Ovary (tissue), 9 donors: ENCODE results near the gene SH3PXD2A. TPM values are rescaled to one million over a fixed set of nuclear protein-coding genes. Genes with fewer than 3 reads are reported as not detected.

ENCODE experiments used
- DNase-seq, 5 donors: peaks; one replicate each; pipeline ENCODE4 v3.0.0-alpha.2; 2019 to 2020
- H3K27ac ChIP-seq, 2 donors: fragments of 200-600 bp; one replicate each; pipeline versions ENCODE4 v1.5.1 to v1.8.0; 2019 to 2022
- H3K27me3 ChIP-seq: fragments of 200-600 bp; one replicate; pipeline ENCODE4 v1.8.0; 2022
- H3K36me3 ChIP-seq: fragments of 200-600 bp; sonication (generic); one replicate; pipeline ENCODE4 v1.5.1; 2019
- H3K4me1 ChIP-seq: one replicate; pipeline ENCODE4 v1.8.1; 2013; ENCODE audit warnings: mild to moderate bottlenecking, moderate library complexity; ENCODE audit not compliant: insufficient read depth
- H3K4me3 ChIP-seq: fragments of 200-600 bp; sonication (generic); one replicate; pipeline ENCODE4 v1.5.1; 2017
- H3K9me3 ChIP-seq, 2 donors: fragments of 200-600 bp in 1 of 2; sonication (generic) in 1 of 2; one replicate each; pipeline versions ENCODE4 v1.5.1 to v1.8.1; 2013 to 2019; ENCODE audit warnings: mild to moderate bottlenecking in 1 of 2, moderate library complexity in 1 of 2
- CTCF ChIP-seq, 3 donors: fragments of 450-650 bp in 2 of 3; fragments of 200-600 bp in 1 of 3; IDR thresholded peaks; one replicate each; pipeline versions ENCODE4 v1.5.1 to v1.8.0; 2016 to 2022; ENCODE audit warnings: antibody characterized with exemption in 3 of 3, mild to moderate bottlenecking in 1 of 3
- EP300 ChIP-seq: sonication (generic); formaldehyde crosslinking; IDR thresholded peaks from one replicate; pipeline ENCODE4 v1.6.1; 2017; ENCODE audit warnings: antibody characterized with exemption
- POLR2A ChIP-seq: fragments of 450-650 bp; IDR thresholded peaks from one replicate; pipeline ENCODE4 v1.6.1; 2017; ENCODE audit warnings: antibody characterized with exemption, mild to moderate bottlenecking, moderate library complexity
- WGBS, 3 donors: extraction: QIAGEN DNeasy Blood & Tissue Kit in 1 of 3; methylation state at CpG; one replicate each; pipeline versions ENCODE4 v1.1.5 to v1.1.7; 2013 to 2017; 5-methylcytosine and 5-hydroxymethylcytosine counted together
- intact Hi-C, 4 donors: fragments of 100-400 bp; cut with DNase I; formaldehyde crosslinking; loops; one replicate each; pipeline versions ENCODE4 v1.11.0 to v1.15.1; 2022 to 2023
- polyA plus RNA-seq, 2 donors: library from polyadenylated mRNA; stranded (reverse); fragments of 200-250 nt in 1 of 2; fragments of 350-450 nt in 1 of 2; fragmentation: Illumina TruSeq in 1 of 2; extraction: RNeasy Lipid Tissue Mini Kit (QIAGEN cat#74804) in 1 of 2; gene quantifications; one replicate each; pipeline ENCODE4 v1.2.3, GENCODE V29; 2013 to 2014
- total RNA-seq, 7 donors: library from RNA; depleted of rRNA in 2 of 7; stranded (reverse); fragments of >200 nt in 2 of 7; fragmentation: NEBNext Ultra II Directional in 3 of 7; extraction: Animal tissue kit (Norgen Biotek cat#: 25700) in 3 of 7; gene quantifications; one replicate each; pipeline versions ENCODE4 v1.1.0 to v1.2.4, GENCODE V29; 2016 to 2023
- donor health status: DM: no; HTN: no; CAD: no; lungs with moderate emphysema.
- donor health status: DM: no; HTN: no; CAD: no.
- donor health status: Bipolar disorder and iron deficiency.
- donor health status: DM: yes; HTN: yes; CAD: no.
- donor health status: DM: no; HTN: no; CAD: no.
- donor health status: DM: yes; HTN: yes; CAD: no.

Gene SH3PXD2A
- total and polyA plus RNA-seq, 9 donors = 15.3 to 82.9 (median 52.2) TPM

- intact Hi-C loops = loop anchor here in 1 of 4 donors (10.0 kb wide), 1 partner anchor 175 kb away; no protein-coding TSS in a partner anchor
Measured at GRCh38 chr10:103590060-103590459, 265.3 kb downstream of the SH3PXD2A start.

GRCh38 chr10:103589074-103589630 is 266.2 kb downstream of the SH3PXD2A start:
- DNase-seq = peak in 2 of 5 donors; percentile 19 to 35
- no peaks in the 10 kb centered on the region for H3K36me3 ChIP-seq
- H3K4me3 ChIP-seq = no peak overlapping the region
- 81 to 85% (median 85%) methylated on average over 15 of the region's 15 CpGs for WGBS, 3 donors
- no peak for TF ChIP-seq POLR2A
- TF ChIP-seq CTCF (IDR thresholded peaks at IDR 0.05) = no peak
- no peak for TF ChIP-seq EP300
- H3K9me3 ChIP-seq = no peaks in the 10 kb centered on the region
- H3K27ac ChIP-seq = no peak overlapping the region
- H3K27me3 ChIP-seq = no peaks in the 10 kb centered on the region
- intact Hi-C loops = no loop called here
- peaks cover 4% of the 10 kb centered on the region for H3K4me1 ChIP-seq

More at GRCh38 chr10:103590060-103590459, 265.3 kb downstream of the SH3PXD2A start:
- DNase-seq = peak in 2 of 5 donors; percentile 21 to 40
- Histone ChIP-seq H3K27me3 (no peaks in the 10 kb centered on the region), H3K9me3 (no peaks in the 10 kb centered on the region), H3K36me3 (no peaks in the 10 kb centered on the region), H3K4me1 (peaks cover 2% of the 10 kb centered on the region), H3K4me3 (no peak overlapping the region), H3K27ac (no peak overlapping the region)
- 85 to 90% (median 88%) methylated on average over 20 of the region's 20 CpGs for WGBS, 3 donors
- TF ChIP-seq CTCF (IDR thresholded peaks at IDR 0.05) (no peak), POLR2A (no peak), EP300 (no peak)

GRCh38 chr10:103587073-103587472 is 268.3 kb downstream of the SH3PXD2A start:
- H3K4me3 ChIP-seq = no peak overlapping the region
- H3K27me3 ChIP-seq = no peaks in the 10 kb centered on the region
- no peak overlapping the region for H3K27ac ChIP-seq
- intact Hi-C loops = no loop called here
- no peak for DNase-seq
- TF ChIP-seq POLR2A (no peak), EP300 (no peak), CTCF (IDR thresholded peaks at IDR 0.05) (no peak)
- H3K36me3 ChIP-seq = no peaks in the 10 kb centered on the region
- H3K9me3 ChIP-seq = no peaks in the 10 kb centered on the region
- peaks cover 3% of the 10 kb centered on the region for H3K4me1 ChIP-seq

GRCh38 chr10:103585011-103585405 is 270.4 kb downstream of the SH3PXD2A start:
- TF ChIP-seq EP300 = no peak
- no peak for TF ChIP-seq CTCF (IDR thresholded peaks at IDR 0.05)
- no peak for TF ChIP-seq POLR2A
- no peaks in the 10 kb centered on the region for H3K27me3 ChIP-seq
- no peak for DNase-seq
- intact Hi-C loops = no loop called here
- H3K36me3 ChIP-seq = no peaks in the 10 kb centered on the region
- peak overlapping the region in 1 of 2 donors; percentile 56 for H3K27ac ChIP-seq
- peaks cover 3% of the 10 kb centered on the region for H3K4me1 ChIP-seq
- H3K9me3 ChIP-seq = no peaks in the 10 kb centered on the region
- H3K4me3 ChIP-seq = peak overlapping the region; percentile 38
- WGBS, 3 donors = 58 to 74% (median 61%) methylated on average over 18 to 32 of the region's 32 CpGs
